GM12891 (cell line): Measurements from ENCODE around the gene DGAT2. TPM values are rescaled to one million over a fixed set of nuclear protein-coding genes. Genes with fewer than 3 reads are reported as not detected.
A peak's percentile ranks its signal among the peaks of the same experiment; 100 is the strongest.

Source experiments
- DNase-seq: peaks from one replicate; pipeline ENCODE4 v3.0.0; 2011; ENCODE audit warnings: low spot score; ENCODE audit not compliant: insufficient read length
- FAIRE-seq: peaks from 2 replicates; lab custom pipeline; 2011; peaks lifted over from hg19 to GRCh38; lab: Jason Lieb, UNC
- PAX5 ChIP-seq: IDR thresholded peaks from 2 replicates; pipeline ENCODE4 v1.6.1; 2011; ENCODE audit warnings: low read length, moderate library complexity, mild to moderate bottlenecking; ENCODE audit not compliant: insufficient read depth, severe bottlenecking
- POLR2A ChIP-seq: IDR thresholded peaks from 2 replicates; pipeline ENCODE4 v1.6.1; 2011; ENCODE audit warnings: low read depth, low read length, control low read depth
- POLR2AphosphoS5 ChIP-seq: IDR thresholded peaks from 2 replicates; pipeline ENCODE4 v1.6.1; 2011; ENCODE audit warnings: low read depth, low read length, control low read depth
- POU2F2 ChIP-seq: IDR thresholded peaks from 2 replicates; pipeline ENCODE4 v1.6.1; 2011; ENCODE audit warnings: low read depth, mild to moderate bottlenecking, control low read depth, low read length, moderate library complexity
- SPI1 ChIP-seq: IDR thresholded peaks from 2 replicates; pipeline ENCODE4 v1.6.1; 2011; ENCODE audit warnings: low read depth, low read length, control low read depth
- TAF1 ChIP-seq: IDR thresholded peaks from 2 replicates; pipeline ENCODE4 v1.6.1; 2011; ENCODE audit warnings: low read depth, low read length, control low read depth
- polyA plus RNA-seq: library from polyadenylated mRNA; unstranded; fragments of >200 nt; gene quantifications from one replicate; pipeline ENCODE4 v1.2.1, GENCODE V29; 2012; ENCODE audit warnings: low read depth, missing spikeins, inconsistent platforms; ENCODE audit not compliant: missing spikeins

DGAT2 gene, protein sequence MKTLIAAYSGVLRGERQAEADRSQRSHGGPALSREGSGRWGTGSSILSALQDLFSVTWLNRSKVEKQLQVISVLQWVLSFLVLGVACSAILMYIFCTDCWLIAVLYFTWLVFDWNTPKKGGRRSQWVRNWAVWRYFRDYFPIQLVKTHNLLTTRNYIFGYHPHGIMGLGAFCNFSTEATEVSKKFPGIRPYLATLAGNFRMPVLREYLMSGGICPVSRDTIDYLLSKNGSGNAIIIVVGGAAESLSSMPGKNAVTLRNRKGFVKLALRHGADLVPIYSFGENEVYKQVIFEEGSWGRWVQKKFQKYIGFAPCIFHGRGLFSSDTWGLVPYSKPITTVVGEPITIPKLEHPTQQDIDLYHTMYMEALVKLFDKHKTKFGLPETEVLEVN
- polyA plus RNA-seq: 4.6 TPM

DNA sequence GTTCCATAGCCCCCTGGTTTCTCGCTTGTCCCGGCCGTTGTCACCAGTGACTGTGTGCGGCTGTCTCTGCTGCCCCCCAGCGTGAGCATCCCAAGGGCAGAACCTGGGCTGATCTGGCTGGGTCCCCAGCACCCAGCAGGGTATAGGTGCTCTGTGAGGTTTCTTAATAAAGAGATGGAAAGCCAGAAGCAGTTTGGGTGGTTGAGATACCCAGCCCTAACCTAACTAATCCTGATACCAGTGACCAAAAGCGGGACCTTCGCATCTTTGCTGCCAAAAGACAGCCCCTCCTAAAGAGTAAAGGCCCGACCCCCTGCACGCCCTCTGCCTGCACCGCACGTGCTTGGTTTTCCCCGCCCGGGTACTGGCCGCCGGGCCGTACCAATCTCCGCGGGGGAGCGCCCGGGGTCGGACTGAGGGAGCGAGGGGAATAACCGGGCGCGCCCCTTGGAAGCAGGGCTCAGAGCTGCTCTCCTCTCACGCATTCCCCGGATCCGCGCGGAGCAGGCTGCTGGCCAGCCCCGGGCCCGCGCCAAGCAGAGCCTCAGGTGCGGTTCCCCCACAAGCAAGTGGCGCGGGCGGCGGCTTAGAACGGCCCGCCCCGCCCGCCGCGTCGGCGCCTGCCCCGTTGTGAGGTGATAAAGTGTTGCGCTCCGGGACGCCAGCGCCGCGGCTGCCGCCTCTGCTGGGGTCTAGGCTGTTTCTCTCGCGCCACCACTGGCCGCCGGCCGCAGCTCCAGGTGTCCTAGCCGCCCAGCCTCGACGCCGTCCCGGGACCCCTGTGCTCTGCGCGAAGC lies at the start of gene DGAT2:
Gene DGAT2 (plus strand): TSS at position 667 of the 797 bp plus-strand sequence. CDS start 214 bp downstream, outside the sequence.
- peak; percentile 39; the same call in 1 of the 2 replicates for TF ChIP-seq TAF1
- no peak for TF ChIP-seq POU2F2
- DNase-seq (peak; percentile 91), FAIRE-seq (peak; percentile 81)

DNA sequence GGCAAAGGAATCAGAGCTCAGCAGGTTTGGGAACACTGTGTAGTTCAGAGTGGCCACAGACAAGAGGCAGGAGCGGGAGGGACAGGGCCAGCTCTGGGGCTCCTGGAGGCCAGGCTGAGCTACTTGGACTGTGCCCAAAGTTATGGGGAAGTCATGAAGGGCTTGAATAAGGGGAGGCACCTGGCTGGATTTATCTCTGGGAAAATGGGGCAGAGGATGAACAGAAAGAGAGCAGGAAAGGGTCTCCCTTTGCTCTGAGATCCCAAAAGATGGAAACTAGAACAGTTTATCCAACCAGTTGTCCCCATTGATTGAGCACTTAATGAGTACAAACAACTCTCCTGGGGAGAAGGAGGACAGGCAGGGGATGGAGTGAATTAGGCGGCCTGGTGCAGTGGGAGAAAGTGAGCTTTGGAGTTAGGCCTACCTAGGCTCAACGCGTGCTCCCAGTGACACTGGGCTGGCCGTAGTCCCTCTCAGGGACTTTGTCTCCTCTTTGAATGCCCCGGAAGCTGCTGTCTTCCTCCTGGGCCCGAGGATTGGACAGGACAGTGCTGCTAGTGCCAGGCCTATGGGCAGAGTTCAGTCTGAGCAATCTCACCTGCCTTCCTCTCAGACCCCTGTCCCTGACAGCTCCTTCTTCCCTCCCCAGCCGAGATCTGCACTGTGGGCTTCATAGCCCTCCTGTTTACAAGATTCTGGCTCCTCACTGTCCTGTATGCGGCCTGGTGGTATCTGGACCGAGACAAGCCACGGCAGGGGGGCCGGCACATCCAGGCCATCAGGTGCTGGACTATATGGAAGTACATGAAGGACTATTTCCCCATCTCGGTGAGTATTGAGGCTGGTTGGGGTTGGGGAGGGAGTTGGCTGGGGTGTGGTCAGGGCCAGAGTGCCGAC lies 49.0 kb upstream of the DGAT2 start:
- no peak for FAIRE-seq
- no peak for DNase-seq

DNA sequence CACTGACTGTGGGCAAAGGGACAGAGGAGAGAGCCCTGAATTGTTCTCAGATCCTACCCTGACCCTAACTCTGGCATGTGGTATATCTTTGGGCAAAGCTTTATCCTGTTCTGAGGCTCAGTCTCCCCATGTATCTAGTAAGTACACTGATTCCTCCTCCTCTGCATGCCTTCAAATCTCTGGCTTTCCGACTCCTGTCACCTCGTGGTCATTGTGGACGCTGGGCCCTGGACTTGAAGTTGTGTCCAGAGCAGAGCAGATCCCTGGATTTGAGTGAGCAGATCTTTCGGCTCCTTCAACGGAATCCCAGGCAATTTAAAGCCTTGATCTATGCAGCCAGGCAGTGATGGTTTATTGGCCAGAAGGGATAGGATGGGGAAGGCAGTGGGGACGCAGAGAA lies 47.9 kb upstream of the DGAT2 start:
- no peak for FAIRE-seq
- no peak for TF ChIP-seq PAX5
- TF ChIP-seq POLR2AphosphoS5: no peak
- no peak for TF ChIP-seq SPI1
- no peak for TF ChIP-seq POLR2A
- no peak for TF ChIP-seq POU2F2
- no peak for TF ChIP-seq TAF1

More for the DNA sequence above, 49.0 kb upstream of the DGAT2 start:
- no peak for TF ChIP-seq PAX5
- TF ChIP-seq POLR2A: no peak
- no peak for TF ChIP-seq POU2F2
- no peak for TF ChIP-seq TAF1
- TF ChIP-seq SPI1: no peak
- no peak for TF ChIP-seq POLR2AphosphoS5

DNA sequence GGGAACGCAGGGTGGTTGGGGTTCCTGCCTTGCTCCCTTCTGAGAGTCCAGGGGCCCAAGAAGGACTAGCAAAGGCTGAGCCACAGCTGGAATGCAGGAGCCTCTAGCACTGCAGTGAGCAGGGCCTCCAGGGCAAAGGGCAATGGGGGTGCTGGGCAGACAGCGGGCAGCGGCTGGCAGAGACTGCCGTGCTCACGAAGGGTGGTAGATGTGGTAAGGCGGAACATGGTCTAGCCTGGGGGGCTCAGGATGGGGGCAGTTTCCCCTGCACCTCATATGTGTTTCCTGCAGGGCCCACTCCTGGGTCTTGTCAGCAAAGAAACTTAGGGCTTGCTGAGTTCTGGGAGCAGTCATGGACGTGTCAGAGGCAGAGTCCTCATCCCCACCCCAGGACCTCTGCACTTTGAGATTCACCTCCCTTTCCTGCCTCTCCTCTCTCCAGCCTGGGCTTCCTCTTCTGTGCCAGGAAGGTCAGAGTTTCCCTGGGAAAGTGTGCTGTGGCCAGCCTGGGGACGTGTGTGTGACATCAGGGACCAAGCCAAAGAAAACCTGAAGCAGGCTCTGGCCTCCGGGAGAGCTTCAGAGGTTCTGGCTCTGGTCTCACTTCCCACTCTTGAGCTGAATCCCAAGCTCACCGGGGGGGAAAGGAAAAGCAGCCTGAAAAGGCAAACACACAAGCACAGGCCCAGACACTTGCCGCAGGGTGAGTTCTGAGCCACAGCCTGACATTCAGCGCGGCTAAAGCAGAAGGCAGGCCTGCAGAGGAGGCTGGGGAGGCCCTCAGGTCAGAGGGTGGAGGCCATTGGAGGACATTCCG lies 46.5 kb upstream of the DGAT2 start:
- TF ChIP-seq POLR2A: no peak
- no peak for TF ChIP-seq SPI1
- TF ChIP-seq POLR2AphosphoS5: no peak
- no peak for TF ChIP-seq PAX5
- no peak for TF ChIP-seq POU2F2
- TF ChIP-seq TAF1: no peak
- no peak for DNase-seq
- FAIRE-seq: no peak

More for the DNA sequence above, 47.9 kb upstream of the DGAT2 start:
- DNase-seq: no peak

DNA sequence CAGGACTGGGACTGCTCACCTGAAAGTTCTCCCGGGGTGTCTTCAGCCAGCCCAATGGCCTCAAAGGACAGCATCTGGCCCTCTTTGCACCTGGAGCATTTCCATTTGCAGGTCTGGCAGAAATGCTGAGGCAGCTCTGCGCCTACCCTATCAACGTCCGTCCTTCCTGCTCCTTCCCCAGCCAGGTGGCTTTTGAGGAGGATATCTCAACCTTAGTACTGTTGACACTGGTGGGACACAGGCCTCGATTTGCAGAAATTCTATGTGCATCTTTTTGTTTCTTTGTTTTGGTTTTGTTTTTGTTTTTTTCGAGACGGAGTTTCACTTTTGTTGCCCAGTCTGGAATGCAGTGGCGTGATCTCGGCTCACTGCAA lies 45.9 kb upstream of the DGAT2 start:
- no peak for TF ChIP-seq POU2F2
- no peak for TF ChIP-seq PAX5
- no peak for TF ChIP-seq POLR2A
- no peak for TF ChIP-seq POLR2AphosphoS5
- TF ChIP-seq TAF1: no peak
- TF ChIP-seq SPI1: no peak
- FAIRE-seq: no peak
- DNase-seq: no peak

DNA sequence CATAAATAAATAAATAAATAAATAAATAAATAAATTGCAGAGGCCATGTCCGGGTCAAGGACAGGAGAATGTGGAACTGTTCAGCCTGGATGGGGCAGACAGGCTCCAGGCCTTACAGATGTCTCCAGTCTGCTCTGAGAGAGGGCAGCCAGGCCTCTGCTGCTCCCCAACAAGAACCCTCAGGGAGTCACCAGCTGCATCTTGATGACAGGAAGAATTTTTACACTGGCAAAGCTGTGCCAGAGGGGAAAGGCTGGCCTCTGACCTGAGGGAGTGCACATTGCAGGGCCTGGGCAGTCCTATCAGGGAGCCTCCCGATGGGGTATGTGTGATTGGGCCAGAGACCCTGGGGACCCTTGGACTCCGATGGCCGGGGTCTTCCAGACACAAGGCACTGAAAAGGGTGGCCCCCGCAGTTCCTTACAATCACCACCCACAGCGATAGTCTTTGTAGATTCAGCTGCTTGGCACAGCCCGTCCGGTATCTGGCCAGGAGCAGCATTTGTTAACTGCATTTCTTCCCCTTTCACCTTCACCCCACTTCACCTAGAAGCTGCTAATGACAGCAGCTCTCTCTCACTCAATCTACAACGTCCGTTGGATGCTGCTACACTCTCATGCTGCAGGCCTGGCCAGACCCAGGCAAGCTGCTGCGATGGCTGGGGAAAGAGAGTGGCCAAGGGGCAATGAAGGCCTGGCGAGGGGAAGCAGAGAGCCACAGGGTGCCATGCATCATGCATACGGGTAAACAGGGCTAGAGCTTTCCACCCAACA lies 42.8 kb upstream of the DGAT2 start:
- FAIRE-seq (no peak), DNase-seq (no peak)
- TF ChIP-seq TAF1: no peak
- TF ChIP-seq SPI1: no peak
- no peak for TF ChIP-seq POU2F2
- TF ChIP-seq POLR2A: no peak
- TF ChIP-seq PAX5: no peak
- no peak for TF ChIP-seq POLR2AphosphoS5

DNA sequence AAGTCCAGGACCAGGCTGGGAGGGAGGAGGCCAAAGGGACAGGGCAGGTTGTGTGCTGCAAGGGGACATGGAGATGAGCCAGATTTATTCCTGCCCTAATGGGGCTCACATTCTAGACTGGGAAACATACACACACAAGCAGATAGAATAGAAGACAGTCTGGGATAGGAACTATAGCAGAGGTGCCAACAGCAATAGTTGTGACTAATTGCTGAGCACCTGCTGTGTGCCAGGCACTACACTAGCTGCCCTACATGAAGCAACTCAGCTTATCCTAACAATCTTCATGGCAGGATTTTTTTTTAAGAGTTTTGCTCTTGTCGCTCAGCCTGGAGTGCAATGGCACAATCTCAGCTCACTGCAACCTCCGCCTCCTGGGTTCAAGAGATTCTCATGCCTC lies 39.6 kb upstream of the DGAT2 start:
- no peak for DNase-seq
- no peak for FAIRE-seq

More for the DNA sequence above, 39.6 kb upstream of the DGAT2 start:
- TF ChIP-seq POLR2A (no peak), TAF1 (no peak), SPI1 (no peak), POLR2AphosphoS5 (no peak), PAX5 (no peak), POU2F2 (no peak)
